ENCODE data around the gene SMIM21.

Gene SMIM21

DNA sequence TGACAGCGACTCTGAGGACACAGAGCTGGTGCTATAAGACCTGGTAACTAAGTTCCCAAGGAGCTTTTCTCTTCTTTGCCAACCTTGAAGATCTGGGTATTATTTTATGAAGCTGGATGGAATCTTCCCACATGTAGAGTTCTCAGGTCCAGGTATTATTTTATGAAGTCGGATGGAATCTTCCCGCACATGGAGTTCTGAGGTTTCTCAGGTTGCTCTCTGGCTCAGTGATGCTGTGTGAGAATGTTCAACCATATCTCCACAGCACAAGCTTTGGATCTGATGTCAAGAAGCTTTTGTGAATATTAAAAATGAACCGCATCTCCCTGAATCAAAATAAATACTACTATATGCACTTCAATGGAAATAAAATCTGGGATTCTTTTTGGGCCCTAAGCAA, at the start of gene SMIM21:
TSS of gene SMIM21 (minus strand) at position 101 of the 400 bp plus-strand sequence. CDS start 140 bp downstream, outside the sequence.
- DNase-seq (ENCODE audit: low read depth in 3 of 3), result no peak

DNA sequence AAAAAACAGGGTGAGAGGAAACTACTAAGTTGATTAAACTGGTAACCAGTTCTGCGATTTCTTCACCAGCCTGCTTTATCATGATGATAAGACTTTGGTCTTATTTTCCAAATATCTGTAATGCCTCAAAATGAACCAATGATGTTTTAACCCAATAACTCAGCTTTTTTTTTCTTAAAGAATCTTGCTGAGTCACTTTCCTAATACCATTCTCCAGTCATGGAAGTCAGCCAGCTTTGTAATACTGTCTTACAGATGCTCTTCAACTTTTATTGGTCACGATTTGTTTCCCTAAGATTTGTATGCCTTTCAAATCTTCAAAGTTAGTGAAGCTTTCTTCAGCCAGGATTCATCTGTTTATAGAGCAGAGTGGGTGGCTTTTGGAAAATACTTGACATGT, 47.7 kb upstream of the SMIM21 start:
- DNase-seq (ENCODE audit: low read depth in 3 of 3), result no peak

GRCh38 chr18:75474332-75474731, 46.8 kb upstream of the SMIM21 start:
- no peak for DNase-seq (ENCODE audit: low read depth in 3 of 3)

DNA sequence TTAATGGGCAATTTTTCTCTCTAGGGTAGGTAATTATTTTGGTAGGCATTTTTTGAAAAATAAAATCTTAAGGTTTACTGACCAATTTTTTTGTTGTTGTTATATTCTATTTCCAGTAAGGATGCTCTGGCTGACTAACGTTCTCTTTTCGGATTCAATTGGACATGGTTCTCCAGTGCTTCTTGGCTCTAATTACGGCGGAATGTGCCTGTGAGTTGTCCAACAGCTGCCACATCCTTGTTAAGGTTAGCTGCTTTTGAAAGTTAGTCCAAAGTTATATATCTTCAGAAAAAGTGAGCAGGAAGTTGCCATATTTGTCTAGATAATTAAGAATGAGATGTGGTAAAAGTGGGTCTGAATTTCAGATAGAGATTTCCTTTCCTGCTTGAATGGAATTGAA, 45.8 kb upstream of the SMIM21 start:
- DNase-seq (ENCODE audit: low read depth in 3 of 3), result no peak

- DNase-seq (ENCODE audit: low read depth in 3 of 3), result no peak
Measured at GRCh38 chr18:75472906-75473305, 45.4 kb upstream of the SMIM21 start.

- no peak for DNase-seq (ENCODE audit: low read depth in 3 of 3)
Measured at GRCh38 chr18:75472396-75472795, 44.9 kb upstream of the SMIM21 start.

- DNase-seq (ENCODE audit: low read depth in 3 of 3), result no peak
Measured at GRCh38 chr18:75471850-75472249, 44.3 kb upstream of the SMIM21 start.

DNA sequence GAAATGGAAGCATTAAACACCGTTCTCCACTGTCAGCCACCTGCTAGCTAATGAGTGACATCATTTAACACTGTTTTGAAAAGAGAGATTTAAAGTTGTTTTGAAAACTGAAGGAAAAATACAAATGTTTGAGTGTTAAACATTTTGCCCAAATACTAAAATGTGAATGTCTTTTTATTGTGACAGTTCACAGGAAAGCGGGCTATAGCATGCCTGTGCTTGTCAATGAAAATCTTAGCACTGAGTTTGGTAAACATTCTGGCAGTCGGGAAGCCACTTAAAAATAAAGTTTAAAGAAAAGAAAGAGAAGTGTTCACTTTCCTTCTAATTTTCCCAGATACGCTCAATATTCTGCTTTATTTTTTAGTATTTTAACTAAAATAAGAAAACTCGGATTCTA, 40.3 kb upstream of the SMIM21 start:
- DNase-seq (ENCODE audit: low read depth in 3 of 3), result no peak

- no peak for DNase-seq (ENCODE audit: low read depth in 3 of 3)
Measured at GRCh38 chr18:75467281-75467795, 39.8 kb upstream of the SMIM21 start.

- DNase-seq (ENCODE audit: low read depth in 3 of 3), result no peak
Measured at GRCh38 chr18:75464356-75464755, 36.9 kb upstream of the SMIM21 start.

GRCh38 chr18:75462178-75462832, 34.8 kb upstream of the SMIM21 start:
- no peak for DNase-seq (ENCODE audit: low read depth in 3 of 3)

DNA sequence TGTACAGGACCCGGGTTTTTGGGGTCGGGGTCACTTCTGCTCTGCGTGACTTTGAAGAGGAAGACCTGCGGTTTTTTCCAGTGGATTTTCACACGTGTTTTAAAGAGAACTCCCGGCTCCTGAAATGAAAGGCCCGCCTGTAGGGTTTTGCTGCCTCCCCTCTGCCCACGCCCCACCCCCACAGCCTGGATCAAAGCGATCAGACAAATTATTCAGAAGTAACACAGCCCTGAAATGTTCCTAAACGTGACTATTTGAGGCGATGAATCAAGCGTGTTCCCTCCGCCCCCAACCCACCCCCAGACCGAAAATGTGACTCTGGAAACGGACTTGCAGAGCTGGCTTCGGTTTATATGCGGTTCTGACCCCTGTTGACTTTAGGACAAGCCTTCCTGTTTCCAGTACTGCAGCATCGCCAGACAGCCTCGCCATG, 28.7 kb upstream of the SMIM21 start:
- DNase-seq (ENCODE audit: low read depth in 3 of 3), result peak; percentile 29 to 68 (median 33)

DNA sequence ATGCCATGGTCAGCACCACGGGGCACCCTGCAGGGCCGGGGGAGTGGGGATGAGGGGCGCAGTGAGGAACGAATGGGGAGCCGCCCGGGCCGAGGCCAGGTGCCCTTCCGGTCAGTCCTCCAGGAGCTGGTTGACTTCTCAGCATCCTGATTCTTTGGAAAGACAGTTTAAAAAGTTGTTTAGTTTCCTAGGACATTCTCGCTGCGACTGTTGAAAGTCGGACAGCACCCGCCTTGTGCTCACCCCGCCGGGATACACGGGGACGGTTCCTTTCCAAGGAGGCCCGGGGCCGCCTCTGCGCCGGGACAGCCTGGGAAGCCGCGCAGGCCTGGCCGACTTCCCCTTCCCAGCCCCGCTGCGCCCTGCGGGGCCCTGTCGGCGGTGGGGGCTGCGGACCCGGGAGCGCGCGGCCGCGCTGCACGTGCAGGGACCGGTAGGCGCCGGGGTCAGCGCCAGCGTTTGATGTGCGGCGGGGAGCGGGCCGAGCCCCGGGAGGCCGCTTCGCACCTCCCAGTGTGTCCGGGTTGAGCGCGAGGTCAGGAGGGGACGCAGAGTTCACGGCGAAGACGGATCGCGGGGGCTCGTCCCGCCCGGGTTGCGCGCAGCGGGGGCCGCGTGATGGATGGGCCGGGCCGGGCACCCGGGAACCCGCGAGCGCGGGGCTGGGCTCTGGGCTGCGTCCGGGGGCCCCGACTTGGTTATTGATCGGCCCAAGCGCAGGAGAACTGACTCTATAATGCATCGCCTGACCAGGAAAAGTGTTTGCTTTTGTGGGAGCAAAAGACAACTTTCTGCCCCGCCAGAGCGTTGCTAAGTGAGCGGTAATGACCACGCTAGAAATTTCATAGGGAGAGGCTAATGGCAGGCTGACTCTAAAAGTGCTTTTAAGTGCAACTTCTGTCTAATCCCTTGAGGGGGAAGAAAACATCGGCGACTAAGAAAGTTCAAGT, 28.0 kb upstream of the SMIM21 start:
- peak in 1 of 3 experiments; percentile 9 for DNase-seq (ENCODE audit: low read depth in 3 of 3)

DNA sequence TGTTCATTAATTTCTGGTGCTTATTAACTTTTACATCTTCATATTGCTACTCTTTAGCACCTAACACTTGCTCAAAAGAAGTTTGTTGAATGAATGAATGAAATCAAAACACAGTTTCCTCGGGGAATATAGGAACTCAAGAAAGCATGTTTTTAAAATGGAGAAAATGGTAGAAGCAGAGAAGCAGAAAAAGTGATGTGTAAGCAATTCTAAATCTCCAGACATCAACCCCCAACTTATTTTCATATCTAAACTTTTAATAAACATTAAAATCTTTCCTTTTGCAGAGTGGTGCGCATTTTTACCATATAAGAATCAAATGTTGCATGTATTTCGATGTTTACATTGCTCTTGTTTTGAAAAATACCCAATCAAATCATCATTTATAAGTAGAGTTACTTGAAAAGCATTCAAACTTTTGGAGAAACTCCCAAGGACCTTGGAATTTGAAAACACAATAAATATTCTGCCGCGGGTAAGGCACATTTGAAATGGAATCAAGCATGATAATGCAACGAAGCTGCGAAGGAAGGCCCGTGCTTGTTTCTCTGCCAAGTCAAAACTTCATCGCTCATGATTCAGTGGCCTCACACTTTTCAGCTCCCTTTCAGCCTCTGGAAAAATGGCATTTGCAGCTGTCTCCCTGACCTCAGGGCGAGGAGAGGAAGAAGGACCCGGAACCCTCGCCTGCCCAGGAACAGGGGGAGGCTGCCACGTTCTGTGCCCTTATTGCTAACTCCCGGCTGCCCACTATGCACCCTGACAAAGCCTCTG, 26.7 kb upstream of the SMIM21 start:
- DNase-seq (ENCODE audit: low read depth in 3 of 3), result no peak

DNA sequence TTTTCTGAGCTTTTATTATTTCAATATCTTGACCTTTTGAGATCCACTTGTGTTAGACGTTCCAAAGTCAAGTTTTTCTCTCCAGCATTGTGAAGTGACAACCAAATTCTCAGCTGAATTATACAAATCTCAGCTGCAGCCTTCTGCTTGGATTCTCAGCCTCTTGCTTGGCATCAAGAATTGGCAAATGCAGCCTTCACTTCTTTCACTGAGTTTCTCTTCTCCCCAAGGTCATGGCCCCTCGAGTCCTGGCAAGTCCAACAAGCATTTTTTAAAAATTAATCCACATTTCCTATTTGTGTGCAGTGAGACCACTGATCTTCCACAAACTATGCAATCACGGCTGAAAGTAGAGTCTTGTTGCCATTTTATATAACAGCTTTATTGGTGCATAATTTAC, 23.4 kb upstream of the SMIM21 start:
- DNase-seq (ENCODE audit: low read depth in 3 of 3), result no peak

- DNase-seq (ENCODE audit: low read depth in 3 of 3), result no peak
Measured at GRCh38 chr18:75441896-75442295, 14.4 kb upstream of the SMIM21 start.

- no peak for DNase-seq (ENCODE audit: low read depth in 3 of 3)
Measured at GRCh38 chr18:75439348-75439747, 11.8 kb upstream of the SMIM21 start.

DNA sequence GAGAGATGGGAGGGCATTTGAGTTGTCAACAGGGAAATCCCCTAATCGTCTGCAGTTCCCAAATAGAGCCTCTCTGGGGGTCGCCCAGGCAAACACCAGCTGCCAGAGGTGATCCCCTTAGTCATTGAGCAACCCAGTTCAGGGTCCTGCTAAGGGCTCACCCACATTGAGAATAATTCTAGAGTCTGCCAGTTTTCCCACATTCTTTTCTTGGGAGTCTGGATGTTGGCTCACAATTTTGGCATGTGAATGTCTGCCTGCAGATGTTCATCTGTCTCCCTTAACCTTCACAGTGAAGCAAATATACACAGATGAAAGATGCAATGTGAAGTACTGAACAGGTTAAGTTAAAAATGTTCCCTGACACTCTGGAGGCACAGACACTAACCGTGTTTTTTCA, 11.4 kb upstream of the SMIM21 start:
- no peak for DNase-seq (ENCODE audit: low read depth in 3 of 3)

DNA sequence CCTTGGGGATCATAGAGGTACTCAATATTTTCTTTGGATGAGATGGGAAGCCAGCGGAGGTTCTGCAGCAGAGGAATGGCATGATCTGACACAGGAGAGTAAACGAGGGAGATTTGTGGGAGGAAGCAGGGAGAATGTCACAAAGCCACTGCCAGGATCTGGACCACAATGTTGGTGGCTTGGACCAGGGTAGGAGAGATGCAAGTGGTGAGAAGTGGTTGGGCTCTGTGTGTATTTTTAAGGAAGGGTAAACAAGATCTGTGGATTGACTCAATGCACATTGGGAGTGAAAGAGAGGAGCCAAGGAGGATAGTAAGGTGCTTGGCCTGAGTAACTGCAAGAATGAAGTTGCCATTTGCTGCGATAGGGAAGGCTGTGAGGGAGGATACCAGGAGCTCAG, 10.5 kb upstream of the SMIM21 start:
- no peak for DNase-seq (ENCODE audit: low read depth in 3 of 3)

- no peak for DNase-seq (ENCODE audit: low read depth in 3 of 3)
Measured at GRCh38 chr18:75433098-75433497, 5.6 kb upstream of the SMIM21 start.

- DNase-seq (ENCODE audit: low read depth in 3 of 3), result no peak
Measured at GRCh38 chr18:75429975-75430374, 2.5 kb upstream of the SMIM21 start.

DNA sequence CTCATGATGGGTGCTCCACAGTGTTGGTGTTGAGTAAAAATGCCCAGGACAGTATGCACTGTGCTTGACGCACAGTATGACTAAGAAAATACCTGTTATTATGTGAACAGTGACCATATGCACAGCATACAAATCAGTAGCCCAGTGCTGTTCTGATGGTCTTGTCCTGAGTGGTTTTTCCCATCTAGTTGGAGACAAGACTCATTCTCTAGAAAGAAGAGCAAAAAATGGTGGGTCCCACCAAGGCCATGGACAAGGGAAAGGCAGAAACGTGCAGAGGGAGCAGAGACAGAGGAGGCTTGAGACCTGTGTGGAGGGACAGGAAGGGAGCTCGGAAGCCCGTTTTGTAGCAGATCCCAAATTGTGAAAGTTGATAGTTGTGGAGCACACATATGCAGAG, 987 bp upstream of the SMIM21 start:
- DNase-seq (ENCODE audit: low read depth in 3 of 3), result no peak
